Liver (tissue), 9 donors: ENCODE results near the gene CYB561D2. TPM values are rescaled to one million over a fixed set of nuclear protein-coding genes. Genes with fewer than 3 reads are reported as not detected.

Experiments used
- DNase-seq: peaks from one replicate; pipeline ENCODE4 v3.0.0-alpha.2; 2017; ENCODE audit warnings: low spot score
- H3K27ac ChIP-seq, 2 donors: one replicate each; pipeline ENCODE4 v1.7.0; 2013; ENCODE audit warnings: inconsistent platforms in 2 of 2, low read length in 2 of 2, control low read depth in 1 of 2, low read depth in 1 of 2, mild to moderate bottlenecking in 1 of 2
- H3K27me3 ChIP-seq, 4 donors: one replicate each; pipeline versions ENCODE4 v1.6.1 to v1.7.0; 2013; ENCODE audit warnings: low read length in 3 of 4, inconsistent platforms in 1 of 4, mild to moderate bottlenecking in 1 of 4, moderate library complexity in 1 of 4; ENCODE audit not compliant: control insufficient read depth in 4 of 4, insufficient read depth in 4 of 4
- H3K36me3 ChIP-seq, 4 donors: one replicate each; pipeline versions ENCODE4 v1.6.1 to v1.7.0; 2013; ENCODE audit warnings: low read length in 3 of 4, mild to moderate bottlenecking in 3 of 4, low read depth in 1 of 4, moderate library complexity in 1 of 4; ENCODE audit not compliant: control insufficient read depth in 4 of 4, insufficient read depth in 3 of 4
- H3K4me1 ChIP-seq, 4 donors: one replicate each; pipeline versions ENCODE4 v1.6.1 to v1.7.0; 2013; ENCODE audit warnings: low read length in 3 of 4, mild to moderate bottlenecking in 3 of 4, moderate library complexity in 1 of 4; ENCODE audit not compliant: control insufficient read depth in 4 of 4, insufficient read depth in 4 of 4
- H3K4me3 ChIP-seq, 3 donors: one replicate each; pipeline versions ENCODE4 v1.6.1 to v1.7.0; 2013; ENCODE audit warnings: low read length in 3 of 3, control low read depth in 1 of 3, low read depth in 1 of 3, mild to moderate bottlenecking in 1 of 3
- H3K9ac ChIP-seq, 2 donors: one replicate each; pipeline ENCODE4 v1.7.0; 2013; ENCODE audit warnings: low read length in 2 of 2, mild to moderate bottlenecking in 2 of 2, moderate library complexity in 2 of 2, control low read depth in 1 of 2, low read depth in 1 of 2
- H3K9me3 ChIP-seq, 4 donors: one replicate each; pipeline versions ENCODE4 v1.6.1 to v1.7.0; 2013; ENCODE audit warnings: low read length in 3 of 4; ENCODE audit not compliant: control insufficient read depth in 4 of 4
- EGR1 ChIP-seq, 2 donors: IDR thresholded peaks; 2 replicates each; pipeline ENCODE4 v1.6.1; 2016 to 2018; ENCODE audit warnings: antibody characterized with exemption in 2 of 2, low read depth in 2 of 2
- FOXA2 ChIP-seq: IDR thresholded peaks from 2 replicates; pipeline ENCODE4 v1.6.1; 2016; ENCODE audit warnings: antibody characterized with exemption
- GABPA ChIP-seq, 2 donors: IDR thresholded peaks in 1 of 2; conservative IDR thresholded peaks in 1 of 2; 2 replicates each; pipeline ENCODE4 v1.6.1; 2016; ENCODE audit warnings: antibody characterized with exemption in 2 of 2, mild to moderate bottlenecking in 1 of 2, moderate library complexity in 1 of 2
- HNF4A ChIP-seq, 2 donors: conservative IDR thresholded peaks; 2 replicates each; pipeline ENCODE4 v1.6.1; 2016; ENCODE audit warnings: antibody characterized with exemption in 2 of 2, mild to moderate bottlenecking in 2 of 2
- HNF4G ChIP-seq: IDR thresholded peaks from 2 replicates; pipeline ENCODE4 v1.6.1; 2016; ENCODE audit warnings: antibody characterized with exemption
- JUND ChIP-seq, 2 donors: IDR thresholded peaks; 2 replicates each; pipeline ENCODE4 v1.6.1; 2016; ENCODE audit warnings: antibody characterized with exemption in 2 of 2
- NR2F2 ChIP-seq: IDR thresholded peaks from 2 replicates; pipeline ENCODE4 v1.6.1; 2016; ENCODE audit warnings: antibody characterized with exemption
- RAD21 ChIP-seq, 2 donors: IDR thresholded peaks; 2 replicates each; pipeline ENCODE4 v1.6.1; 2016; ENCODE audit warnings: antibody characterized with exemption in 2 of 2, mild to moderate bottlenecking in 2 of 2
- RXRA ChIP-seq, 2 donors: IDR thresholded peaks; 2 replicates each; pipeline ENCODE4 v1.6.1; 2017 to 2018; ENCODE audit warnings: antibody characterized with exemption in 2 of 2, mild to moderate bottlenecking in 1 of 2
- TAF1 ChIP-seq: conservative IDR thresholded peaks from 2 replicates; pipeline ENCODE4 v1.6.1; 2016; ENCODE audit warnings: antibody characterized with exemption, mild to moderate bottlenecking
- YY1 ChIP-seq: IDR thresholded peaks from 2 replicates; pipeline ENCODE4 v1.6.1; 2016; ENCODE audit warnings: antibody characterized with exemption, mild to moderate bottlenecking
- WGBS: extraction: QIAGEN DNeasy Blood & Tissue Kit; methylation state at CpG from one replicate; pipeline ENCODE4 v1.1.7; 2013; 5-methylcytosine and 5-hydroxymethylcytosine counted together
- polyA plus RNA-seq, 2 donors: library from polyadenylated mRNA; stranded (reverse) in 1 of 2; unstranded in 1 of 2; fragments of 200-250 nt in 1 of 2; fragments of >200 nt in 1 of 2; fragmentation: Nextera tagmentation in 1 of 2; extraction: Ambion mirVana in 1 of 2; gene quantifications; one replicate each; pipeline versions ENCODE4 v1.2.1 to v1.2.3, GENCODE V29; 2013 to 2015
- total RNA-seq, 2 donors: library from RNA; depleted of rRNA; stranded (reverse); fragments of >200 nt; gene quantifications; one replicate each; pipeline ENCODE4 v1.2.3, GENCODE V29; 2014
- TF ChIP-seq, protein P1 (sequence below): IDR thresholded peaks from 2 replicates; pipeline ENCODE4 v1.6.1; 2016; ENCODE audit warnings: antibody characterized with exemption
- TF ChIP-seq, protein P2 (sequence below): IDR thresholded peaks from 2 replicates; pipeline ENCODE4 v1.6.1; 2016; ENCODE audit warnings: antibody characterized with exemption
- TF ChIP-seq, protein P3 (sequence below): fragments of 150-350 bp; IDR thresholded peaks from 2 replicates; pipeline ENCODE4 v1.5.1; 2017; ENCODE audit warnings: improper control_type of control experiment, low read depth, low read length; ENCODE audit not compliant: missing input control
- TF ChIP-seq, protein P4 (sequence below): IDR thresholded peaks from 2 replicates; pipeline ENCODE4 v1.6.1; 2016; ENCODE audit warnings: antibody characterized with exemption, mild to moderate bottlenecking
- TF ChIP-seq, protein P5 (sequence below): IDR thresholded peaks from 2 replicates; pipeline ENCODE4 v1.6.1; 2016; ENCODE audit warnings: antibody characterized with exemption
- donor health status: healthy.
- donor health status: healthy.
- donor health status: healthy.
- donor health status: healthy.
- donor health status: healthy.

CYB561D2 gene
- total and polyA plus RNA-seq, 4 donors, result 12.3 to 28.2 (median 22.1) TPM

DNA sequence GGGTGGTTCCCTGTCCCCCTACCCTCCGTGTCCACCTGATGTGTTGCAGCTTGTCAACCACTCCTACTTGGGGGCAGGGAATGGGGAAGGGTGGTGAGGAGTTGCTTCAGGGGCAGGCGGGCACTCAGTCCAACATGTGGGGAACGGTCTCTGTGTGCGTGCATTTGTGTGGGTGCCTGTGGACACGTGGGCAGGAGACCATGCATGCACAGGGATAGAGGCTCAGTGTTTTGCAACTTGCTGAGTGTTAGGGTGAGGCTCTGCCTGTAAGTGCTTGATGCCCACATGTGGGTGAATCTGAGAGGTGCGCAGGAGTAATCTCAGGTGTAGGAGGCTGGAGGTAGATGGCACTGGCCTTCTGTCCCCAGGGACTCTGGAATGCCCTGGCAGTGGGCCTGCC, 33.1 kb downstream of the CYB561D2 start (continued):
- no peak for TF ChIP-seq RXRA (IDR thresholded peaks at IDR 0.05)
- TF ChIP-seq, protein P1, sequence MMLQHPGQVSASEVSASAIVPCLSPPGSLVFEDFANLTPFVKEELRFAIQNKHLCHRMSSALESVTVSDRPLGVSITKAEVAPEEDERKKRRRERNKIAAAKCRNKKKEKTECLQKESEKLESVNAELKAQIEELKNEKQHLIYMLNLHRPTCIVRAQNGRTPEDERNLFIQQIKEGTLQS, result no peak
- TF ChIP-seq RAD21 (IDR thresholded peaks at IDR 0.05), result no peak
- TF ChIP-seq NR2F2, result no peak
- TF ChIP-seq JUND (IDR thresholded peaks at IDR 0.05), result no peak
- no peak for TF ChIP-seq TAF1
- TF ChIP-seq YY1, result no peak
- TF ChIP-seq HNF4G, result no peak
- TF ChIP-seq, protein P2, sequence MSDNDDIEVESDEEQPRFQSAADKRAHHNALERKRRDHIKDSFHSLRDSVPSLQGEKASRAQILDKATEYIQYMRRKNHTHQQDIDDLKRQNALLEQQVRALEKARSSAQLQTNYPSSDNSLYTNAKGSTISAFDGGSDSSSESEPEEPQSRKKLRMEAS, result no peak

DNA sequence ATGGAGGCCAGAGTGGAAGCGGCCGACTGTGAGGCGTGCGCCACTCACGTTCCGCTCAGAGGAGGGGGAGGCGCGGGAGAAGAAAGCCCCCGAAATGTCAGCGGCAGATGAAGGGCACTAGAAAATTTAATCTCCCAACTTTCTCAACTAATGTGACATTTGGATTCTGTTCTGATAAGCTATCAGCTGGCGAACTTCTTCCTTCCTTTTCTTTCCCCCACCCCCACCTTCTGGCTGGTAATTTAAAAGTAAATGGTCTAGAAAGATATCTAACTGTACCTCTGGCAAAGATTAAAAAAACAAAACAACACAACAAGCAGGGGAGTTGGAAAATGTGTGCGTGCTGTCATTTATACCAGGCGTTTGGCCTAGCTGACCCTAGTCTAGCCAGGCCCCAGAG, 35.1 kb downstream of the CYB561D2 start:
- Histone ChIP-seq H3K9ac (no peak overlapping the region), H3K4me1 (peaks cover 0 to 1% (median under 1%) of the 10 kb centered on the region in 4 donors), H3K4me3 (no peak overlapping the region), H3K27me3 (no peaks in the 10 kb centered on the region), H3K27ac (no peak overlapping the region), H3K36me3 (no peaks in the 10 kb centered on the region), H3K9me3 (no peaks in the 10 kb centered on the region)
- no peak for TF ChIP-seq HNF4A (conservative IDR thresholded peaks at IDR 0.05)
- no peak for TF ChIP-seq RXRA (IDR thresholded peaks at IDR 0.05)
- TF ChIP-seq, protein P3, sequence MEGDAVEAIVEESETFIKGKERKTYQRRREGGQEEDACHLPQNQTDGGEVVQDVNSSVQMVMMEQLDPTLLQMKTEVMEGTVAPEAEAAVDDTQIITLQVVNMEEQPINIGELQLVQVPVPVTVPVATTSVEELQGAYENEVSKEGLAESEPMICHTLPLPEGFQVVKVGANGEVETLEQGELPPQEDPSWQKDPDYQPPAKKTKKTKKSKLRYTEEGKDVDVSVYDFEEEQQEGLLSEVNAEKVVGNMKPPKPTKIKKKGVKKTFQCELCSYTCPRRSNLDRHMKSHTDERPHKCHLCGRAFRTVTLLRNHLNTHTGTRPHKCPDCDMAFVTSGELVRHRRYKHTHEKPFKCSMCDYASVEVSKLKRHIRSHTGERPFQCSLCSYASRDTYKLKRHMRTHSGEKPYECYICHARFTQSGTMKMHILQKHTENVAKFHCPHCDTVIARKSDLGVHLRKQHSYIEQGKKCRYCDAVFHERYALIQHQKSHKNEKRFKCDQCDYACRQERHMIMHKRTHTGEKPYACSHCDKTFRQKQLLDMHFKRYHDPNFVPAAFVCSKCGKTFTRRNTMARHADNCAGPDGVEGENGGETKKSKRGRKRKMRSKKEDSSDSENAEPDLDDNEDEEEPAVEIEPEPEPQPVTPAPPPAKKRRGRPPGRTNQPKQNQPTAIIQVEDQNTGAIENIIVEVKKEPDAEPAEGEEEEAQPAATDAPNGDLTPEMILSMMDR, result no peak
- TF ChIP-seq, protein P4, sequence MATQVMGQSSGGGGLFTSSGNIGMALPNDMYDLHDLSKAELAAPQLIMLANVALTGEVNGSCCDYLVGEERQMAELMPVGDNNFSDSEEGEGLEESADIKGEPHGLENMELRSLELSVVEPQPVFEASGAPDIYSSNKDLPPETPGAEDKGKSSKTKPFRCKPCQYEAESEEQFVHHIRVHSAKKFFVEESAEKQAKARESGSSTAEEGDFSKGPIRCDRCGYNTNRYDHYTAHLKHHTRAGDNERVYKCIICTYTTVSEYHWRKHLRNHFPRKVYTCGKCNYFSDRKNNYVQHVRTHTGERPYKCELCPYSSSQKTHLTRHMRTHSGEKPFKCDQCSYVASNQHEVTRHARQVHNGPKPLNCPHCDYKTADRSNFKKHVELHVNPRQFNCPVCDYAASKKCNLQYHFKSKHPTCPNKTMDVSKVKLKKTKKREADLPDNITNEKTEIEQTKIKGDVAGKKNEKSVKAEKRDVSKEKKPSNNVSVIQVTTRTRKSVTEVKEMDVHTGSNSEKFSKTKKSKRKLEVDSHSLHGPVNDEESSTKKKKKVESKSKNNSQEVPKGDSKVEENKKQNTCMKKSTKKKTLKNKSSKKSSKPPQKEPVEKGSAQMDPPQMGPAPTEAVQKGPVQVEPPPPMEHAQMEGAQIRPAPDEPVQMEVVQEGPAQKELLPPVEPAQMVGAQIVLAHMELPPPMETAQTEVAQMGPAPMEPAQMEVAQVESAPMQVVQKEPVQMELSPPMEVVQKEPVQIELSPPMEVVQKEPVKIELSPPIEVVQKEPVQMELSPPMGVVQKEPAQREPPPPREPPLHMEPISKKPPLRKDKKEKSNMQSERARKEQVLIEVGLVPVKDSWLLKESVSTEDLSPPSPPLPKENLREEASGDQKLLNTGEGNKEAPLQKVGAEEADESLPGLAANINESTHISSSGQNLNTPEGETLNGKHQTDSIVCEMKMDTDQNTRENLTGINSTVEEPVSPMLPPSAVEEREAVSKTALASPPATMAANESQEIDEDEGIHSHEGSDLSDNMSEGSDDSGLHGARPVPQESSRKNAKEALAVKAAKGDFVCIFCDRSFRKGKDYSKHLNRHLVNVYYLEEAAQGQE, result no peak
- no peak for TF ChIP-seq FOXA2
- TF ChIP-seq GABPA (IDR thresholded peaks at IDR 0.05 in 1 of 2, conservative IDR thresholded peaks at IDR 0.05 in 1 of 2), result no peak
- no peak for TF ChIP-seq NR2F2
- no peak for TF ChIP-seq HNF4G
- no peak for TF ChIP-seq RAD21 (IDR thresholded peaks at IDR 0.05)
- no peak for TF ChIP-seq JUND (IDR thresholded peaks at IDR 0.05)
- TF ChIP-seq, protein P5, sequence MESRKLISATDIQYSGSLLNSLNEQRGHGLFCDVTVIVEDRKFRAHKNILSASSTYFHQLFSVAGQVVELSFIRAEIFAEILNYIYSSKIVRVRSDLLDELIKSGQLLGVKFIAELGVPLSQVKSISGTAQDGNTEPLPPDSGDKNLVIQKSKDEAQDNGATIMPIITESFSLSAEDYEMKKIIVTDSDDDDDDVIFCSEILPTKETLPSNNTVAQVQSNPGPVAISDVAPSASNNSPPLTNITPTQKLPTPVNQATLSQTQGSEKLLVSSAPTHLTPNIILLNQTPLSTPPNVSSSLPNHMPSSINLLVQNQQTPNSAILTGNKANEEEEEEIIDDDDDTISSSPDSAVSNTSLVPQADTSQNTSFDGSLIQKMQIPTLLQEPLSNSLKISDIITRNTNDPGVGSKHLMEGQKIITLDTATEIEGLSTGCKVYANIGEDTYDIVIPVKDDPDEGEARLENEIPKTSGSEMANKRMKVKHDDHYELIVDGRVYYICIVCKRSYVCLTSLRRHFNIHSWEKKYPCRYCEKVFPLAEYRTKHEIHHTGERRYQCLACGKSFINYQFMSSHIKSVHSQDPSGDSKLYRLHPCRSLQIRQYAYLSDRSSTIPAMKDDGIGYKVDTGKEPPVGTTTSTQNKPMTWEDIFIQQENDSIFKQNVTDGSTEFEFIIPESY, result no peak
- TF ChIP-seq, protein P2, result no peak
- no peak for TF ChIP-seq EGR1 (IDR thresholded peaks at IDR 0.05; ENCODE audit: low read depth in 2 of 2)
- TF ChIP-seq, protein P1, result no peak
- no peak for DNase-seq
- 82% methylated on average over 13 of the region's 13 CpGs for WGBS
